Activated CD4-positive, alpha-beta memory T cell treated with anti-CD3 and anti-CD28 coated beads for 36 hours (primary cell): ENCODE data around the gene GPR78. TPM values are rescaled to one million over a fixed set of nuclear protein-coding genes. Genes with fewer than 3 reads are reported as not detected.

Source experiments
- CTCF ChIA-PET: fragments of 350-600 bp; sonication (Branson Sonifier 250); formaldehyde crosslinking; loops from one replicate; lab custom pipeline; 2021; ENCODE audit warnings: antibody characterized with exemption, inconsistent platforms; lab: Charles Lee
- POLR2A ChIA-PET: fragments of 350-600 bp; sonication (Branson Sonifier 250); formaldehyde crosslinking; loops from one replicate; lab custom pipeline; 2021; ENCODE audit warnings: antibody characterized with exemption; lab: Charles Lee
- DNase-seq: peaks from one replicate; pipeline ENCODE4 v3.0.0-alpha.2; 2020
- H3K27ac Mint-ChIP-seq: one replicate; pipeline ENCODE4 v1.8.0; 2021; ENCODE audit warnings: mixed read lengths
- H3K27me3 Mint-ChIP-seq: one replicate; pipeline ENCODE4 v1.8.0; 2021; ENCODE audit warnings: mixed read lengths
- H3K36me3 Mint-ChIP-seq: one replicate; pipeline ENCODE4 v1.8.0; 2021; ENCODE audit warnings: mixed read lengths
- H3K4me1 Mint-ChIP-seq: one replicate; pipeline ENCODE4 v1.8.0; 2021; ENCODE audit warnings: low read depth, mixed read lengths
- H3K4me3 Mint-ChIP-seq: one replicate; pipeline ENCODE4 v1.8.0; 2021; ENCODE audit warnings: mild to moderate bottlenecking, mixed read lengths
- H3K9me3 Mint-ChIP-seq: one replicate; pipeline ENCODE4 v1.8.0; 2021; ENCODE audit warnings: mixed read lengths
- intact Hi-C: fragments of 100-400 bp; cut with micrococcal nuclease; formaldehyde crosslinking; loops from one replicate; pipeline ENCODE4 v1.15.1; 2023
- total RNA-seq, 2 experiments: library from RNA; stranded (reverse); gene quantifications; one replicate each; pipeline ENCODE4 v1.2.3, GENCODE V29; 2021

Gene GPR78
- total RNA-seq, 2 experiments from 2014 or later, result not detected

DNA sequence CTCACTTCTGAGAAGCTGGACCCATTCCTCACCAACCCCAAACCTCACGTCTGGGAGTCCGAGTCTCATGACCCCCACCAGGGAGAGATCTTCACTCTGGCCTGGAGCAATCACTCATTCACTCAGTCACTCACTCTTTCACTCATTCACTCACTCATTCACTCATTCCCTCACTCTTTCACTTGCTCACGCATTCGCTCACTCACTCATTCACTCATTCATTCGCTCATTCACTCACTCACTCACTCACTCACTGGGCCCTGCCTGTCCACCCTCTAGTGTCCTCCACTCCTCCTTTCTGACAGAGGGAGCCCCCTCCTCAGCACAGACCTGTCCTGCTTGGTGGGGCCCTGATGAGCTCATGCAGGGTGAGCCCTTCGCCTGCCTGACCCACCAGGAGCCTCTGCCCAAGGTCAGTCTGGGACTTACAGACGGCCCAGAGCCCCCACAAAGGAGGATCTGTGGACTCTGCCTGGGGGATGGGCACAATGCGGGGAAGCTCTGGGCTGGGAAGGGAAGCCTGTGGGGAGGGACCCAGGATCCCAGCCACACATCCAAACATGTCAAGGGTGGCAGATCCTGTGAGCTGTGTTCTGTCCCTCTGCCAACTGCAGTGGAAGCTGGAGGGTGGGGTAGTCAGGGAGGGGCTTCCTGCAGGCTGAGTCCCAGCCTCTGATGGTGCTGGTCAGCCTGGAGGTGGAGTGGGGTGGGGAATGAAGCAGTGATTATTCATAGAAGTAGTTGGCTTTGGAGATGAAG lies 30.8 kb downstream of the GPR78 start:
- ChIA-PET CTCF (no interaction called here), POLR2A (no interaction called here)
- Mint-ChIP-seq H3K9me3 (no peaks in the 10 kb centered on the region), H3K27ac (no peak overlapping the region), H3K4me3 (no peak overlapping the region), H3K36me3 (no peaks in the 10 kb centered on the region), H3K4me1 (no peaks in the 10 kb centered on the region), H3K27me3 (peaks cover 2% of the 10 kb centered on the region)
- no peak for DNase-seq
- intact Hi-C loops, result no loop called here

- DNase-seq, result no peak
- Mint-ChIP-seq H3K4me3 (no peak overlapping the region), H3K27me3 (peaks cover 2% of the 10 kb centered on the region), H3K9me3 (no peaks in the 10 kb centered on the region), H3K36me3 (no peaks in the 10 kb centered on the region), H3K4me1 (no peaks in the 10 kb centered on the region), H3K27ac (no peak overlapping the region)
- intact Hi-C loops, result no loop called here
- CTCF ChIA-PET, result no interaction called here
- POLR2A ChIA-PET, result no interaction called here
Measured at GRCh38 chr4:8612646-8613045, 32.5 kb downstream of the GPR78 start.

GRCh38 chr4:8613421-8614364 lies 33.5 kb downstream of the GPR78 start:
- H3K4me1 Mint-ChIP-seq, result no peaks in the 10 kb centered on the region
- CTCF ChIA-PET, result no interaction called here
- no peak overlapping the region for H3K4me3 Mint-ChIP-seq
- peaks cover 2% of the 10 kb centered on the region for H3K27me3 Mint-ChIP-seq
- POLR2A ChIA-PET, result no interaction called here
- H3K36me3 Mint-ChIP-seq, result no peaks in the 10 kb centered on the region
- DNase-seq, result no peak
- H3K27ac Mint-ChIP-seq, result no peak overlapping the region
- intact Hi-C loops, result no loop called here
- no peaks in the 10 kb centered on the region for H3K9me3 Mint-ChIP-seq

DNA sequence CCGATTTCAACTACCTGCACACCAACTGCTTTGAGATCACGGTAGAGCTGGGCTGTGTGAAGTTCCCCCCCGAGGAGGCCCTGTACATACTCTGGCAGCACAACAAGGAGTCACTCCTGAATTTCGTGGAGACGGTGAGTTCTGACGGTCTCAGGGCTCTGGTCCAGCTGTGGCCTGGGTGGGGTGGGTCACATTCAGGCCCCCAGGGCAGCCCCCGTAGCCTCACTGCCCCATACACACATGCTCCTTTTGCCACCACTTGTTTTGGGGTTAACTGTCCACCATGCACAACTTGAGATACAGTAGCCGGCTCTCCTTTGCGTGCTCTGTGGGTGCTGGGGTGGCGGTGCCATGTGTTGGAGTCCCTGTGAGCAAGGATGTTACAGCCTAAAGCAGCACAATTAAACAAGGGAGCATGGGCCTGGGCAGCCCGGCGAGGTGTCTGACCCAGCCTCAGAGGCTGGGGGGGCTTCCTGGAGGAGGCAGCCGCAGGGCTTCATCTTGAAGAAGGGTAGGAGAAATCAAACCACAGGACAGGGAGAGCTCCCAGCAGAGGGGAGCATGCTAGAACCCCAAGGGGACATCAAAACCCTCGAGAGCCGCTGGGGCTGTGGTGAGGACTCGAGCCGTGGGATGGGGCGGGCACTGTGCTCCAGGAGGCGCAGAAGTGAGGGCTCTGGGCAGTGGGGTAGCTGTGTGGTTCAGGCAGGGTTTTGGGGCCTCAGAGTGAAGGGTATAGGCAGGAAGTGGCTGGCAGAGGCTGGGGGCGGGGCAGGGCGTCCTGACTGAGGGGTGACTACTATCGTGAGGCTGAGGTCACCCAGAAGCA lies 34.4 kb downstream of the GPR78 start:
- POLR2A ChIA-PET, result no interaction called here
- Mint-ChIP-seq H3K27me3 (no peaks in the 10 kb centered on the region), H3K36me3 (no peaks in the 10 kb centered on the region), H3K4me1 (no peaks in the 10 kb centered on the region), H3K4me3 (no peak overlapping the region), H3K9me3 (no peaks in the 10 kb centered on the region), H3K27ac (no peak overlapping the region)
- DNase-seq, result no peak
- intact Hi-C loops, result no loop called here
- CTCF ChIA-PET, result no interaction called here

DNA sequence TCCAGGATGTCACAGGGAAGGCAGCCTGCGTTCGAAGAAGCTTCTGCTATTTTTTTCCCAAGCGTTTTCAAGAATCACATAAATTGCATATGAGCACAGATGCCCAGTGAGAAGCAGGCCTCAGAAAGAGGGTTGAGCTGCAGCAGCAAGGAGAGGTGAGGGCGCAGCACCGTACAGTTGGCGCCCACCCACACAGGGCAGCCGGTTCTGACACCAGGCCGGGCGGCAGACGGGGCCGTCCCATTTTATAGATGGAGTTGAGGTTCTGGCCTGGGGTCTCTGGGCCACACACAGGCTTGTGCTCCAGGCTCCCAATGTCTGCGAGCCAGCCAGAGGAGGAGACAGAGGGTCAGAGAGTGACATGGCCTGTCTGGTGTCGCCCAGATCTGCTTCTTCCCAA lies 35.2 kb downstream of the GPR78 start:
- H3K36me3 Mint-ChIP-seq, result no peaks in the 10 kb centered on the region
- H3K4me3 Mint-ChIP-seq, result no peak overlapping the region
- H3K9me3 Mint-ChIP-seq, result no peaks in the 10 kb centered on the region
- H3K4me1 Mint-ChIP-seq, result no peaks in the 10 kb centered on the region
- H3K27ac Mint-ChIP-seq, result no peak overlapping the region
- ChIA-PET CTCF (no interaction called here), POLR2A (no interaction called here)
- no peak for DNase-seq
- intact Hi-C loops, result no loop called here
- no peaks in the 10 kb centered on the region for H3K27me3 Mint-ChIP-seq

DNA sequence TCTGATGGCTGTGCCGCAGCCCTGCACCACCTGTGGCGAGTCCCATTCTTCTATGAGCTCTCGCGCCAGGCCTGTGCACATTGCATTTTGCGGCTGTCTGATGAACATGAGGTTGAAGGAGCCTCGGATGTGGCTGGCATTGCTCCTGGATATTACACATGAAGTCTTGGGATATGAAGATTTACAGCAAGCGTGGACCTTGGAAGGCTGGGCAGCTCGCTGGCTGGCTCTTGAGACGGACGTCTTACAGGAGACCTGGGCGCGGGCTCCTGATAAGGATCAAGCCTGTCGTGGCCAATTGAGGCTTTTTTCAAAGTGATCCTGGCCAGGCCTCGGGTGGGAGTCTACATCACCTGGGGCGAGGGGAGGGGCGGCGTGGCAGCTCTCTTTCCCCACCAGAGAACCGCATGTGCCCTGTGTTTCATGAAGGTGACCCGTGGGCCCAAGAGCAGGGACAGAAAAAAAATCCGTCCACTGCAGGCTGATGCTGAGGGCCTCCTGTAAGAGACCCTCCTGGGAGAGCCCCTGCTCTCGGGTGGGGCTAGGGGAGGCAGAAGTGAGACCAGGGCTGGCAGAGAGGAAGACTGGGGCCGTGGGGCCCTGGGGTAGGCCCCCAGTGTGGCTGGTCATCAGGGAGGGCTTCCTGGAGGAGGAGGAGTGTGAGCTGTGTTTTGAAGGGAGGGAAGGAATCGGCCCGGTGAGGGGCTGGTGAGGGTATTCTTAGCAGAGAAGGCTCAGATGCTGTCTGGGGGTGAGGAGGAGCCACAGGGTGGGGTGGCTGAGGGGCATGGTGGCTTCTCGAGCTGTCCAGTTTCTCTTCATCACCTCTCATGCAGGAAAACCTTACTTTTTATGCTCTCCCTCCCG lies 36.0 kb downstream of the GPR78 start:
- no peak for DNase-seq
- Mint-ChIP-seq H3K27me3 (no peaks in the 10 kb centered on the region), H3K4me3 (no peak overlapping the region), H3K27ac (no peak overlapping the region), H3K36me3 (no peaks in the 10 kb centered on the region), H3K9me3 (no peaks in the 10 kb centered on the region), H3K4me1 (no peaks in the 10 kb centered on the region)
- POLR2A ChIA-PET, result no interaction called here
- CTCF ChIA-PET, result interaction anchor here (1.1 kb wide), 1 partner anchor 9 kb away, joined by 3 read pairs; no protein-coding TSS in a partner anchor
- intact Hi-C loops, result no loop called here

DNA sequence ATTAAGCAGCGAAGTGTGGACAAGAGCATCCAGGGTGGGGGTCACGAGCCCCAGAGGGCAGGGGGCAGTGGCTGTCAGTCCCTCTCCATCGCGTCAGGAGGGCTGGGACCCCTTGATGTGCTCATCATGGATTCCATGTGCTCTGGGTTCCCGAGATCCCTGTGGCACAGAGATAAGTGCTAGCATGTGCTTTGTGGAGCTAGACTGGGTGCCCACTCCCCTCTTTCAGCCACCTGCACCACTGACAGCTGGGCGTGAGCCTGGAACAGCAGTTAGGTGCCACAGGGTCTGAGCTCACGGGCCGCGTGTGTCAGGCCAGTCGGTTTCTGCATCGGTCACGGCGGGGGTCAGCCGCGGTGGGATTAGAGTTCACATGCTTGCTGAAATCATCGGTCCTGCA lies 36.6 kb downstream of the GPR78 start:
- intact Hi-C loops, result no loop called here
- Mint-ChIP-seq H3K4me1 (no peaks in the 10 kb centered on the region), H3K27ac (no peak overlapping the region), H3K36me3 (no peaks in the 10 kb centered on the region), H3K4me3 (no peak overlapping the region), H3K27me3 (no peaks in the 10 kb centered on the region), H3K9me3 (no peaks in the 10 kb centered on the region)
- ChIA-PET CTCF (interaction anchor here (1.1 kb wide), 1 partner anchor 9 kb away, joined by 3 read pairs; no protein-coding TSS in a partner anchor), POLR2A (no interaction called here)
- DNase-seq, result no peak

GRCh38 chr4:8617486-8618040 lies 37.4 kb downstream of the GPR78 start:
- H3K27me3 Mint-ChIP-seq, result no peaks in the 10 kb centered on the region
- no peaks in the 10 kb centered on the region for H3K9me3 Mint-ChIP-seq
- CTCF ChIA-PET, result no interaction called here
- intact Hi-C loops, result no loop called here
- H3K4me1 Mint-ChIP-seq, result no peaks in the 10 kb centered on the region
- POLR2A ChIA-PET, result no interaction called here
- H3K36me3 Mint-ChIP-seq, result no peaks in the 10 kb centered on the region
- no peak overlapping the region for H3K27ac Mint-ChIP-seq
- H3K4me3 Mint-ChIP-seq, result no peak overlapping the region
- DNase-seq, result no peak

DNA sequence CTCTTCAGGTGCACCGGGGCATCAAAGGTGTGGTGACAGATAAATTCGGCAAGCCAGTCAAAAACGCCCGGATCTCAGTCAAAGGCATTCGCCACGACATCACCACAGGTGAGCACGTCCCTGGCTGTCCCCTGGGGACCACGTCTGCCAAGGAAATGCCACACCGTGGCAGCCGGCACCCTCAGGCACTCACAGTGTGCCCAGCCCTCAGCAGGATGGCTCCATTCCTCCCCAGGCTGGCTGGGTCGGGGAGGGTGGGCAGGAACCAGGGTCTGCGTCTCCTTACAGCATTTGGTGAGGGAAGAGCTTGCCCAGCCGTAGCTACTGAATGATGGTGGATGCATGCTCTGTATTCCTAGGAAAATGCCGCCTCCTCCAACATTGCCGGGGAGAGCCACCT lies 38.2 kb downstream of the GPR78 start:
- intact Hi-C loops, result no loop called here
- no peaks in the 10 kb centered on the region for H3K36me3 Mint-ChIP-seq
- no peak for DNase-seq
- no peak overlapping the region for H3K27ac Mint-ChIP-seq
- no peaks in the 10 kb centered on the region for H3K27me3 Mint-ChIP-seq
- ChIA-PET POLR2A (no interaction called here), CTCF (no interaction called here)
- no peaks in the 10 kb centered on the region for H3K9me3 Mint-ChIP-seq
- H3K4me3 Mint-ChIP-seq, result no peak overlapping the region
- H3K4me1 Mint-ChIP-seq, result no peaks in the 10 kb centered on the region

GRCh38 chr4:8618961-8619720 lies 38.9 kb downstream of the GPR78 start:
- no peak overlapping the region for H3K27ac Mint-ChIP-seq
- H3K4me3 Mint-ChIP-seq, result no peak overlapping the region
- ChIA-PET POLR2A (no interaction called here), CTCF (interaction anchor here (0.6 kb wide), 1 partner anchor 1015 kb away, joined by 3 read pairs; no protein-coding TSS in a partner anchor)
- no peaks in the 10 kb centered on the region for H3K36me3 Mint-ChIP-seq
- no peaks in the 10 kb centered on the region for H3K9me3 Mint-ChIP-seq
- no peaks in the 10 kb centered on the region for H3K4me1 Mint-ChIP-seq
- no peak for DNase-seq
- intact Hi-C loops, result no loop called here
- H3K27me3 Mint-ChIP-seq, result no peaks in the 10 kb centered on the region
